Activated gamma-delta T cell (primary cell): Measurements from ENCODE around the gene PCYT2.

Experiments
- DNase-seq: peaks from one replicate; lab custom pipeline; 2025; lab: John Stamatoyannopoulos, UW

The PCYT2 gene

GRCh38 chr17:81858170-81858966 lies 52.8 kb downstream of the PCYT2 start:
- DNase-seq: no peak

GRCh38 chr17:81854974-81855774 lies 56.0 kb downstream of the PCYT2 start:
- no peak for DNase-seq

GRCh38 chr17:81852237-81852636 lies 59.0 kb downstream of the PCYT2 start:
- no peak for DNase-seq

GRCh38 chr17:81851423-81851822 lies 59.8 kb downstream of the PCYT2 start:
- DNase-seq: no peak
